ENCODE results near the gene TMEM238L.

The TMEM238L gene

GRCh38 chr17:10754861-10755591 lies 48.9 kb downstream of the TMEM238L start:
- Histone ChIP-seq H3K27ac (ENCODE audit: low read length) (no peak overlapping the region), H2AFZ (ENCODE audit: low read depth, low read length) (no peak overlapping the region), H4K20me1 (ENCODE audit: insufficient read depth, low read length) (no peaks in the 10 kb centered on the region), H3K36me3 (replicated peaks; ENCODE audit: low read depth, low read length) (no peaks in the 10 kb centered on the region), H3K4me1 (ENCODE audit: low read length) (no peaks in the 10 kb centered on the region), H3K4me2 (ENCODE audit: low read length) (no peak overlapping the region), H3K27me3 (ENCODE audit: low read depth, low read length) (no peaks in the 10 kb centered on the region), H3K9me3 (ENCODE audit: insufficient read depth, low read length) (no peaks in the 10 kb centered on the region), H3K9ac (ENCODE audit: low read length) (no peak overlapping the region), H3K79me2 (ENCODE audit: low read length) (no peaks in the 10 kb centered on the region), H3K4me3 (ENCODE audit: low read length) (no peak overlapping the region)
- TF ChIP-seq CTCF (IDR thresholded peaks at IDR 0.05; ENCODE audit: low read depth, low read length) (no peak), EZH2phosphoT487 (IDR thresholded peaks at IDR 0.05; ENCODE audit: low read depth) (no peak)

DNA sequence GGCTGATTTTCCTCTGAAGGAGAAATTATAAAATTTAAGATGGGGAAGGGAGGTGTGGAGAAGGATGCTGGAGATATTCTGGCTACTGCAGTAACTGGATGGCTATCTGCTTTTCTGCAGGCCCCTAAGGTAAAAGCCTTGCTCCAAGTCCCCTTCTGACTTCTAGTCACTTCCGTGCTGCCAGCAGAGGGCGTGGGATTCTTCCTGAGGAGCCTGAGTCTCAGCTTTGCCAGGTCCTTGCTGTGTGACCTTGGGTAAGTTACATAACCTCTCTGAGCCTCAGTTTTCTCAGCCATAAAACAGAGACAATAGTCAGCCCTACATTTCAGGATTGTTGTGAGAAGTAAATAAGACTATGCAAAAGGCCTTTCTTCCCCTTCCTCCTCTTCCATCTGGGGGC lies 49.8 kb downstream of the TMEM238L start:
- Histone ChIP-seq H4K20me1 (ENCODE audit: insufficient read depth, low read length) (no peaks in the 10 kb centered on the region), H3K79me2 (ENCODE audit: low read length) (no peaks in the 10 kb centered on the region), H3K27me3 (ENCODE audit: low read depth, low read length) (no peaks in the 10 kb centered on the region), H3K9me3 (ENCODE audit: insufficient read depth, low read length) (no peaks in the 10 kb centered on the region), H3K4me2 (ENCODE audit: low read length) (no peak overlapping the region), H3K27ac (ENCODE audit: low read length) (no peak overlapping the region), H3K4me3 (ENCODE audit: low read length) (no peak overlapping the region), H3K9ac (ENCODE audit: low read length) (no peak overlapping the region), H2AFZ (ENCODE audit: low read depth, low read length) (no peak overlapping the region), H3K36me3 (replicated peaks; ENCODE audit: low read depth, low read length) (no peaks in the 10 kb centered on the region), H3K4me1 (ENCODE audit: low read length) (no peaks in the 10 kb centered on the region)
- TF ChIP-seq CTCF (IDR thresholded peaks at IDR 0.05; ENCODE audit: low read depth, low read length), result peak; percentile 39
- TF ChIP-seq EZH2phosphoT487 (IDR thresholded peaks at IDR 0.05; ENCODE audit: low read depth), result no peak

DNA sequence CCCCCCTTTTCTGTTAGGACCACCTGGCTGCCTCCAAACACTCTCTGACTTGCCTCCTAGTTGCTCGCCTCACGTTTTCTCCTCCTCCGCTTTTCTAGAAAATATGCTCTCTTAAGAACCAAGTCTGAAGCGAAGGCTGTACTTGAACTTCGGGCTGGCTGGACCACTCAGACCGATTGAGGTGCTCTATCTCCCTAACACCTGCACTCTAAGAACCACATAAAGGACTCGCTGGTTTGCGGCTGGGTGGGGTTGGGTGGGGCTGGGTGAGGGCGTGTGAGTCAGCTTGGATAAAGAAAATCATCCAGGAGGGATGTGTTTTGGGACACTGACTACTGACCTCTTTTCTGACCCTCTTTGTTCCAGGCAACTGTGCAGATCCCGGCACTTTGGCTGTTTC lies 51.2 kb downstream of the TMEM238L start:
- no peaks in the 10 kb centered on the region for H4K20me1 ChIP-seq (ENCODE audit: insufficient read depth, low read length)
- H3K9me3 ChIP-seq (ENCODE audit: insufficient read depth, low read length), result no peaks in the 10 kb centered on the region
- H3K4me3 ChIP-seq (ENCODE audit: low read length), result no peak overlapping the region
- no peak overlapping the region for H3K27ac ChIP-seq (ENCODE audit: low read length)
- H3K27me3 ChIP-seq (ENCODE audit: low read depth, low read length), result no peaks in the 10 kb centered on the region
- no peak overlapping the region for H3K4me2 ChIP-seq (ENCODE audit: low read length)
- H3K36me3 ChIP-seq (replicated peaks; ENCODE audit: low read depth, low read length), result no peaks in the 10 kb centered on the region
- H3K9ac ChIP-seq (ENCODE audit: low read length), result no peak overlapping the region
- TF ChIP-seq CTCF (IDR thresholded peaks at IDR 0.05; ENCODE audit: low read depth, low read length), result no peak
- no peak for TF ChIP-seq EZH2phosphoT487 (IDR thresholded peaks at IDR 0.05; ENCODE audit: low read depth)
- H2AFZ ChIP-seq (ENCODE audit: low read depth, low read length), result no peak overlapping the region
- H3K79me2 ChIP-seq (ENCODE audit: low read length), result no peaks in the 10 kb centered on the region
- H3K4me1 ChIP-seq (ENCODE audit: low read length), result no peaks in the 10 kb centered on the region

DNA sequence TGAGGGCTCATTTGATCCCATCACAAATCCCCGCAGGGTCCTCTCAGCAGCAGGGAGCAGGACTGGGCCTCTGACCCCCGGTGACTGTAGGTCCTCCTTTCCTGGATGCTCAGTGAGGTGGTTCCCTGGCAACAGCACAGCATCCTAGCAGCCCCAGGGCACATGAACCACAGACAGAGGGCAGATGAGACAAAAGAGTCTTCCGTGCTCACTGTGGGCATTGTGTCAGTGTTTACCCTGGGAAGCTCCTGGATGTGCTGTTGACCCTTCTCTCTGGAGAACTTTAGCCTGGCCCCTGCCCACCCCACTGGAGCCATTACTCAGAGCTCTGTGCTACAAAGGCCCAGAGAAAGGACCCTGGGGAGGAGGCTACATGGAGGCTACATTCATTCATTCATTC lies 52.3 kb downstream of the TMEM238L start:
- no peaks in the 10 kb centered on the region for H3K27me3 ChIP-seq (ENCODE audit: low read depth, low read length)
- H3K9ac ChIP-seq (ENCODE audit: low read length), result no peak overlapping the region
- H3K4me1 ChIP-seq (ENCODE audit: low read length), result no peaks in the 10 kb centered on the region
- H3K36me3 ChIP-seq (replicated peaks; ENCODE audit: low read depth, low read length), result no peaks in the 10 kb centered on the region
- H3K4me2 ChIP-seq (ENCODE audit: low read length), result no peak overlapping the region
- H4K20me1 ChIP-seq (ENCODE audit: insufficient read depth, low read length), result no peaks in the 10 kb centered on the region
- TF ChIP-seq EZH2phosphoT487 (IDR thresholded peaks at IDR 0.05; ENCODE audit: low read depth) (no peak), CTCF (IDR thresholded peaks at IDR 0.05; ENCODE audit: low read depth, low read length) (no peak)
- H3K27ac ChIP-seq (ENCODE audit: low read length), result no peak overlapping the region
- H2AFZ ChIP-seq (ENCODE audit: low read depth, low read length), result no peak overlapping the region
- no peak overlapping the region for H3K4me3 ChIP-seq (ENCODE audit: low read length)
- H3K9me3 ChIP-seq (ENCODE audit: insufficient read depth, low read length), result no peaks in the 10 kb centered on the region
- H3K79me2 ChIP-seq (ENCODE audit: low read length), result no peaks in the 10 kb centered on the region

Data from OCI-LY3 (cell line).